Sigmoid colon (tissue), 7 donors: Measurements from ENCODE around the gene SUGCT. TPM values are rescaled to one million over a fixed set of nuclear protein-coding genes. Genes with fewer than 3 reads are reported as not detected.

Experiments
- DNase-seq: peaks from one replicate; pipeline ENCODE4 v3.0.0-alpha.2; 2019
- H3K27ac ChIP-seq, 4 donors: fragments of 200-600 bp; sonication (generic); one replicate each; pipeline ENCODE4 v1.5.1; 2016 to 2019; ENCODE audit warnings: mild to moderate bottlenecking in 1 of 4
- H3K27me3 ChIP-seq, 3 donors: fragments of 200-600 bp; sonication (generic); one replicate each; pipeline ENCODE4 v1.5.1; 2019; ENCODE audit warnings: mild to moderate bottlenecking in 1 of 3
- H3K36me3 ChIP-seq, 4 donors: fragments of 200-600 bp; sonication (generic); one replicate each; pipeline ENCODE4 v1.5.1; 2016 to 2019
- H3K4me1 ChIP-seq, 4 donors: fragments of 200-600 bp; sonication (generic); one replicate each; pipeline ENCODE4 v1.5.1; 2017 to 2019
- H3K4me3 ChIP-seq, 4 donors: fragments of 200-600 bp; sonication (generic); one replicate each; pipeline ENCODE4 v1.5.1; 2017 to 2019; ENCODE audit warnings: mild to moderate bottlenecking in 2 of 4, moderate library complexity in 1 of 4
- H3K9me3 ChIP-seq, 4 donors: fragments of 200-600 bp in 3 of 4; sonication (generic) in 3 of 4; one replicate each; pipeline versions ENCODE4 v1.5.1 to v1.6.1; 2013 to 2019
- CTCF ChIP-seq, 4 experiments: fragments of 450-650 bp in 3 of 4; fragments of 200-600 bp in 1 of 4; IDR thresholded peaks; one replicate each; pipeline ENCODE4 v1.5.1; 2016 to 2019; ENCODE audit warnings: antibody characterized with exemption in 4 of 4, mild to moderate bottlenecking in 3 of 4, moderate library complexity in 2 of 4
- EP300 ChIP-seq, 4 donors: sonication (generic); formaldehyde crosslinking; IDR thresholded peaks; one replicate each; pipeline ENCODE4 v1.6.1; 2017; ENCODE audit warnings: antibody characterized with exemption in 4 of 4
- POLR2A ChIP-seq, 2 donors: fragments of 450-650 bp; IDR thresholded peaks; one replicate each; pipeline ENCODE4 v1.6.1; 2016; ENCODE audit warnings: antibody characterized with exemption in 2 of 2, mild to moderate bottlenecking in 2 of 2, moderate library complexity in 2 of 2
- POLR2AphosphoS5 ChIP-seq, 4 donors: sonication (generic); formaldehyde crosslinking; IDR thresholded peaks; one replicate each; pipeline ENCODE4 v1.6.1; 2017; ENCODE audit warnings: antibody characterized with exemption in 4 of 4
- WGBS, 2 donors: extraction: QIAGEN DNeasy Blood & Tissue Kit; methylation state at CpG; one replicate each; pipeline ENCODE4 v1.1.7; 2013; 5-methylcytosine and 5-hydroxymethylcytosine counted together
- intact Hi-C: fragments of 100-400 bp; cut with DNase I; formaldehyde crosslinking; loops from one replicate; pipeline ENCODE4 v1.15.1; 2023
- polyA plus RNA-seq, 3 donors: library from polyadenylated mRNA; stranded (reverse); fragments of 200-250 nt; gene quantifications; one replicate each; pipeline ENCODE4 v1.2.3, GENCODE V29; 2013
- total RNA-seq, 4 donors: library from RNA; depleted of rRNA; stranded (reverse); fragments of >200 nt; gene quantifications; one replicate each; pipeline ENCODE4 v1.1.0, GENCODE V29; 2016
- donor health status: healthy with polysubstance abuse.
- donor health status: Bipolar disorder and iron deficiency.
- donor health status: healthy.

Gene SUGCT
- total and polyA plus RNA-seq, 7 donors: 2.3 to 25.9 (median 6.3) TPM

GRCh38 chr7:40194745-40195144, 59.9 kb downstream of the SUGCT start:
- Histone ChIP-seq H3K27me3 (no peaks in the 10 kb centered on the region), H3K36me3 (no peaks in the 10 kb centered on the region), H3K9me3 (no peaks in the 10 kb centered on the region), H3K4me3 (no peak overlapping the region), H3K4me1 (no peaks in the 10 kb centered on the region), H3K27ac (peak overlapping the region in 1 of 4 donors; percentile 74)
- 64 to 78% methylated on average over 1 of the region's 1 CpG for WGBS, 2 donors
- TF ChIP-seq POLR2AphosphoS5 (IDR thresholded peaks at IDR 0.05) (no peak), CTCF (IDR thresholded peaks at IDR 0.05) (no peak), EP300 (IDR thresholded peaks at IDR 0.05) (no peak), POLR2A (IDR thresholded peaks at IDR 0.05) (no peak)
- DNase-seq: no peak
- intact Hi-C loops: no loop called here

GRCh38 chr7:40197527-40197926, 62.7 kb downstream of the SUGCT start:
- TF ChIP-seq POLR2A (IDR thresholded peaks at IDR 0.05) (no peak), POLR2AphosphoS5 (IDR thresholded peaks at IDR 0.05) (no peak), CTCF (IDR thresholded peaks at IDR 0.05) (no peak), EP300 (IDR thresholded peaks at IDR 0.05) (no peak)
- Histone ChIP-seq H3K4me3 (no peak overlapping the region), H3K36me3 (no peaks in the 10 kb centered on the region), H3K27me3 (no peaks in the 10 kb centered on the region), H3K27ac (no peak overlapping the region), H3K9me3 (no peaks in the 10 kb centered on the region), H3K4me1 (peaks cover 0 to 16% (median 12%) of the 10 kb centered on the region in 4 donors)
- 87 to 90% methylated on average over 2 of the region's 2 CpGs for WGBS, 2 donors
- DNase-seq: no peak
- intact Hi-C loops: no loop called here

- no peak for DNase-seq
- intact Hi-C loops: no loop called here
- H3K9me3 ChIP-seq: no peaks in the 10 kb centered on the region
- peaks cover 0 to 23% (median 12%) of the 10 kb centered on the region in 4 donors for H3K4me1 ChIP-seq
- H3K4me3 ChIP-seq: no peak overlapping the region
- TF ChIP-seq EP300 (IDR thresholded peaks at IDR 0.05) (no peak), POLR2A (IDR thresholded peaks at IDR 0.05) (no peak), CTCF (IDR thresholded peaks at IDR 0.05) (no peak), POLR2AphosphoS5 (IDR thresholded peaks at IDR 0.05) (no peak)
- no peaks in the 10 kb centered on the region for H3K36me3 ChIP-seq
- peak overlapping the region in 1 of 4 donors; percentile 73 for H3K27ac ChIP-seq
- H3K27me3 ChIP-seq: no peaks in the 10 kb centered on the region
- WGBS, 2 donors: 45 to 48% methylated on average over 2 of the region's 2 CpGs
Observed at GRCh38 chr7:40199076-40199802, 64.4 kb downstream of the SUGCT start.

GRCh38 chr7:40200791-40201190, 66.0 kb downstream of the SUGCT start:
- H3K36me3 ChIP-seq: no peaks in the 10 kb centered on the region
- no peaks in the 10 kb centered on the region for H3K9me3 ChIP-seq
- TF ChIP-seq POLR2A (IDR thresholded peaks at IDR 0.05) (no peak), EP300 (IDR thresholded peaks at IDR 0.05) (no peak), CTCF (IDR thresholded peaks at IDR 0.05) (no peak), POLR2AphosphoS5 (IDR thresholded peaks at IDR 0.05) (no peak)
- peak overlapping the region in 1 of 4 donors; percentile 5 for H3K4me3 ChIP-seq
- H3K27me3 ChIP-seq: no peaks in the 10 kb centered on the region
- H3K4me1 ChIP-seq: peaks cover 0 to 23% (median 12%) of the 10 kb centered on the region in 4 donors
- intact Hi-C loops: no loop called here
- WGBS, 2 donors: 73 to 87% methylated on average over 3 of the region's 3 CpGs
- H3K27ac ChIP-seq: peak overlapping the region in 2 of 4 donors; percentile 64 to 73
- DNase-seq: no peak
